Measurements from ENCODE around the gene CAV1. TPM values are rescaled to one million over a fixed set of nuclear protein-coding genes. Genes with fewer than 3 reads are reported as not detected.

Gene CAV1
- total RNA-seq, 1 donor from 2014 or later, result 66.7 TPM

- H3K4me3 ChIP-seq (ENCODE audit: low read depth, low read length), result no peak overlapping the region
- no peak for DNase-seq (ENCODE audit: low read depth)
- no peak for TF ChIP-seq CTCF (conservative IDR thresholded peaks at IDR 0.05; ENCODE audit: low read depth, low read length)
Observed at GRCh38 chr7:116491887-116492653, 32.8 kb upstream of the CAV1 start.

- no peak for DNase-seq (ENCODE audit: low read depth)
- H3K4me3 ChIP-seq (ENCODE audit: low read depth, low read length), result no peak overlapping the region
- TF ChIP-seq CTCF (conservative IDR thresholded peaks at IDR 0.05; ENCODE audit: low read depth, low read length), result no peak
Observed at GRCh38 chr7:116492654-116493109, 32.2 kb upstream of the CAV1 start.

GRCh38 chr7:116493449-116493848 lies 31.4 kb upstream of the CAV1 start:
- H3K4me3 ChIP-seq (ENCODE audit: low read depth, low read length), result no peak overlapping the region
- DNase-seq (ENCODE audit: low read depth), result no peak
- no peak for TF ChIP-seq CTCF (conservative IDR thresholded peaks at IDR 0.05; ENCODE audit: low read depth, low read length)

GRCh38 chr7:116494472-116494871 lies 30.4 kb upstream of the CAV1 start:
- no peak for DNase-seq (ENCODE audit: low read depth)
- no peak for TF ChIP-seq CTCF (conservative IDR thresholded peaks at IDR 0.05; ENCODE audit: low read depth, low read length)
- H3K4me3 ChIP-seq (ENCODE audit: low read depth, low read length), result no peak overlapping the region

GRCh38 chr7:116495736-116496135 lies 29.1 kb upstream of the CAV1 start:
- TF ChIP-seq CTCF (conservative IDR thresholded peaks at IDR 0.05; ENCODE audit: low read depth, low read length), result no peak
- H3K4me3 ChIP-seq (ENCODE audit: low read depth, low read length), result no peak overlapping the region
- DNase-seq (ENCODE audit: low read depth), result no peak

- H3K4me3 ChIP-seq (ENCODE audit: low read depth, low read length), result no peak overlapping the region
- no peak for TF ChIP-seq CTCF (conservative IDR thresholded peaks at IDR 0.05; ENCODE audit: low read depth, low read length)
- no peak for DNase-seq (ENCODE audit: low read depth)
Observed at GRCh38 chr7:116496653-116497052, 28.2 kb upstream of the CAV1 start.

- no peak for DNase-seq (ENCODE audit: low read depth)
- no peak for TF ChIP-seq CTCF (conservative IDR thresholded peaks at IDR 0.05; ENCODE audit: low read depth, low read length)
- H3K4me3 ChIP-seq (ENCODE audit: low read depth, low read length), result no peak overlapping the region
Observed at GRCh38 chr7:116497708-116498107, 27.1 kb upstream of the CAV1 start.

Data from epithelial cell of proximal tubule (primary cell).